Mesothelial cell of epicardium (in vitro differentiated cells): Measurements from ENCODE around the gene FAM20C. TPM values are rescaled to one million over a fixed set of nuclear protein-coding genes. Genes with fewer than 3 reads are reported as not detected.
A peak's percentile ranks its signal among the peaks of the same experiment; 100 is the strongest.

Source experiments
- DNase-seq, 2 experiments: peaks; one replicate each; pipeline ENCODE4 v3.0.0; 2021; ENCODE audit warnings: low spot score in 2 of 2; ENCODE audit not compliant: unreplicated experiment in 2 of 2
- H3K27ac Mint-ChIP-seq: 2 replicates; pipeline ENCODE4 v1.8.0; 2021; ENCODE audit warnings: mixed read lengths
- H3K27me3 Mint-ChIP-seq: 2 replicates; pipeline ENCODE4 v1.8.0; 2021; ENCODE audit warnings: low read depth, mixed read lengths
- H3K36me3 Mint-ChIP-seq: 2 replicates; pipeline ENCODE4 v1.8.0; 2021; ENCODE audit warnings: mixed read lengths
- H3K4me1 Mint-ChIP-seq: 2 replicates; pipeline ENCODE4 v1.8.0; 2021; ENCODE audit warnings: mixed read lengths
- H3K4me3 Mint-ChIP-seq: 2 replicates; pipeline ENCODE4 v1.8.0; 2021; ENCODE audit warnings: mild to moderate bottlenecking, moderate library complexity, mixed read lengths
- H3K9me3 Mint-ChIP-seq: 2 replicates; pipeline ENCODE4 v1.8.0; 2021; ENCODE audit warnings: mixed read lengths
- CTCF ChIP-seq: fragments of 200-600 bp; sonication (generic); IDR thresholded peaks from one replicate; pipeline ENCODE4 v1.5.0; 2021; ENCODE audit warnings: antibody characterized with exemption; ENCODE audit not compliant: unreplicated experiment
- total RNA-seq: library from RNA; stranded (reverse); gene quantifications from 3 replicates; pipeline ENCODE4 v1.2.1, GENCODE V29; 2021

The FAM20C gene
- total RNA-seq, 1 donor from 2014 or later, result 17.8 TPM

DNA sequence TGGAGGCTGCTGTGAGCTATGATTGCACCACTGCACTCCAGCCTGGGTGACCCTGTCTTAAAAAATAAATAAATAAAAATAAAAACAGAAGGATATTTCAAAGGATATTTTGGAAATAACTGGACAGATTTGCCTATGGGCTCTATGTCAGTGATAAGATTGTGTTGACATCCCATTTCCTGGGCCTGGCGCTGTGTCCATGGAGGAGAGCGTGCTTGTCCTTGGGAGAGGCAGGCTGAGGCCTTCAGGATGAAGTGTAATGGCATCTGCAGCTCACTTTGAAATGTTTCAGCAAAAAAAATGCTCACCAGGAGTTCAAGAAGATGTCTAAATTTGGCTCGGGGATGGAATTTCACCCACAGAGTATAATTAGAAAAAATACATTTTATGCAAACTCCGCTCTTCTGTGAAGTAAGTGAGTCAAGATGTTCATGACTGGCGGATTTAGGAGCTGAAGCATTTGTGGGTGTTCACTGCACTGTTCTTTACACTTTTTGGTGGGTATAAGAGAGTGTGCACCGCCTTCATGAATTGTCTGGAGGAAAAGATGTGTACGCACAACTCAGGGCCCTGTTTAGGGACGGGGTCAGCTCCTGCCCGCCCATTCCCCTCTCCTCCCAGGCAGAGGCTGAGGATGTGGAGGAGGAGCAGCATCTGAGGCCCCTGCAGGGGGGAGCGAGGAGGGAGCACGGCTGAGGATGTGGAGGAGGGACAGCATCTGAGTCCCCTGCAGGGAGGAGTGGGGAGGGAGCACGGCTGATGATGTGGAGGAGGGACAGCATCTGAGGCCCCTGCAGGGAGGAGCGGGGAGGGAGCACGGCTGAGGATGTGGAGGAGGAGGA, 79.1 kb downstream of the FAM20C start:
- Mint-ChIP-seq H3K36me3 (peaks cover 2% of the 10 kb centered on the region), H3K27me3 (peaks cover 32% of the 10 kb centered on the region), H3K4me1 (no peaks in the 10 kb centered on the region), H3K4me3 (no peak overlapping the region), H3K9me3 (peaks cover 29% of the 10 kb centered on the region), H3K27ac (no peak overlapping the region)
- no peak for TF ChIP-seq CTCF
- peak in 1 of 2 experiments; percentile 3 for DNase-seq

DNA sequence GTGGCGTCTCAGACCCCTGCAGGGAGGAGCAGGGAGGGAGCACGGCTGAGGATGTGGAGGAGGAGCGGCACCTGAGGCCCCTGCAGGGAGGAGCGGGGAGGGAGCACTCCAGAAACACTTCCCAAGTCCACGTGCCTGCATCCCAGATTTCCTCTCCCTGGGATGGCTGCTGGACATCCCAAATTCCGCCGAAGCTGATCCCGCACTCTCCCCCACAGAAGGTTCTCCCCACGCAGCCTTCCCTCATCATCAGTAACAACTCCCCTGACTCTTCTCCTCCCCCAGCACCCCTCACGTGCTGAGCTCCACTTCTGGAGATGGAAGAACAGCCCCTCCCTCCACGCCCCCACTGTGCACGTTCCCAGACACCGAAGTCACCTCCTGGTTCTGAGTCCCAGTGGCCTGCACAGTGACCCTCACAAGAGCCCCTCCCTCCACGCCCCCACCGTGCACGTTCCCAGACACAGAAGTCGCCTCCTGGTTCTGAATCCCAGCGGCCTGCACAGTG, 79.8 kb downstream of the FAM20C start:
- Mint-ChIP-seq H3K27me3 (peaks cover 31% of the 10 kb centered on the region), H3K27ac (no peak overlapping the region), H3K36me3 (peaks cover 2% of the 10 kb centered on the region), H3K4me1 (no peaks in the 10 kb centered on the region), H3K9me3 (peaks cover 29% of the 10 kb centered on the region), H3K4me3 (no peak overlapping the region)
- no peak for TF ChIP-seq CTCF
- DNase-seq, result peak in 1 of 2 experiments; percentile 8

DNA sequence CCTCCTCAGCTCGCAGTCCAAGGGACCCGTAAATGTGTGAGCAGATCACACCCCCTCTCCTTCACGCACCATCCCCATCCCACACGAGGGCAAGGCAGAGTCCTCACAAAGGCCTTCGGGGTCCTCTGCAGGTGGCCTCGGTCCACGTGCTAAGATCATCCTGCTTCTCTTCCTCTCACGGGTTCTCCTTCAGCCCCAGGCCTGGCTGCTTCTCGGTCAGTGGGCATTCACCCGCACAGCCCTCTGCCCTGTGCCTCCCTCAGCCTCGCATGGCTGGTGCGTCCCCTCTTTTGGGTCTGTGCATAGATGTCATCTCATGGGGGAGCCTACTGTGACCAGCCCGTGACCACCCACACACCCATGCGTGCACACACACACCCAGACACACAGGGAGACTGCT, 80.3 kb downstream of the FAM20C start:
- H3K27me3 Mint-ChIP-seq, result peaks cover 28% of the 10 kb centered on the region
- H3K27ac Mint-ChIP-seq, result no peak overlapping the region
- H3K4me1 Mint-ChIP-seq, result no peaks in the 10 kb centered on the region
- H3K36me3 Mint-ChIP-seq, result peaks cover 2% of the 10 kb centered on the region
- H3K9me3 Mint-ChIP-seq, result peaks cover 29% of the 10 kb centered on the region
- TF ChIP-seq CTCF, result no peak
- no peak overlapping the region for H3K4me3 Mint-ChIP-seq
- DNase-seq, result peak in 1 of 2 experiments; percentile 7

- Mint-ChIP-seq H3K27ac (no peak overlapping the region), H3K4me1 (no peaks in the 10 kb centered on the region), H3K4me3 (no peak overlapping the region), H3K27me3 (peaks cover 26% of the 10 kb centered on the region), H3K36me3 (peaks cover 2% of the 10 kb centered on the region), H3K9me3 (peaks cover 29% of the 10 kb centered on the region)
- TF ChIP-seq CTCF, result no peak
- no peak for DNase-seq
Measured at GRCh38 chr7:273327-273726, 81.0 kb downstream of the FAM20C start.

DNA sequence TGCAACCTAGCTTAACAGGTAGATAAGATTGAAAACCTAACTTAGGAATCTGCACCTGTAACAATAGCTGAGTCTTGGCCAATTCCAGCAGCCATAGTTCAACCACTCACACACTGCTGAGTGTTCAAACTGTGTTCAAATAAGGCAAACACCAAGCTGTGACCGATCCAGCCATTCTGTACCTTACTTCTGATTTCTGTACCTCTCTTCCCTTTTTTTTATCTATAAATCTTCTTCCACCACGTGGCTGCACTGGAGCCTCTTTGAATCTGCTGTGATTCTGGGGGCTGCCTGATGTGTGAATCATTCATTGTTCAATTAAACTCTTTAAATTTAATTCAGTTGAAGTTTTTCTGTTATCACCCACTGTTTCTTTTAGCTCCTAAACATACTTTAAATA, 81.9 kb downstream of the FAM20C start:
- Mint-ChIP-seq H3K27ac (no peak overlapping the region), H3K36me3 (peaks cover 2% of the 10 kb centered on the region), H3K27me3 (peaks cover 26% of the 10 kb centered on the region), H3K4me3 (no peak overlapping the region), H3K4me1 (no peaks in the 10 kb centered on the region), H3K9me3 (peaks cover 29% of the 10 kb centered on the region)
- no peak for DNase-seq
- TF ChIP-seq CTCF, result no peak
